ENCODE data around the gene MRPS34. TPM values are rescaled to one million over a fixed set of nuclear protein-coding genes. Genes with fewer than 3 reads are reported as not detected.
A peak's percentile ranks its signal among the peaks of the same experiment; 100 is the strongest.

MRPS34 gene
- total and polyA plus RNA-seq, 10 of the 15 experiments (the other 5 are each of a cell fraction or from before 2014, with no cell fraction given) = 3.6 to 285 (median 147) TPM

DNA sequence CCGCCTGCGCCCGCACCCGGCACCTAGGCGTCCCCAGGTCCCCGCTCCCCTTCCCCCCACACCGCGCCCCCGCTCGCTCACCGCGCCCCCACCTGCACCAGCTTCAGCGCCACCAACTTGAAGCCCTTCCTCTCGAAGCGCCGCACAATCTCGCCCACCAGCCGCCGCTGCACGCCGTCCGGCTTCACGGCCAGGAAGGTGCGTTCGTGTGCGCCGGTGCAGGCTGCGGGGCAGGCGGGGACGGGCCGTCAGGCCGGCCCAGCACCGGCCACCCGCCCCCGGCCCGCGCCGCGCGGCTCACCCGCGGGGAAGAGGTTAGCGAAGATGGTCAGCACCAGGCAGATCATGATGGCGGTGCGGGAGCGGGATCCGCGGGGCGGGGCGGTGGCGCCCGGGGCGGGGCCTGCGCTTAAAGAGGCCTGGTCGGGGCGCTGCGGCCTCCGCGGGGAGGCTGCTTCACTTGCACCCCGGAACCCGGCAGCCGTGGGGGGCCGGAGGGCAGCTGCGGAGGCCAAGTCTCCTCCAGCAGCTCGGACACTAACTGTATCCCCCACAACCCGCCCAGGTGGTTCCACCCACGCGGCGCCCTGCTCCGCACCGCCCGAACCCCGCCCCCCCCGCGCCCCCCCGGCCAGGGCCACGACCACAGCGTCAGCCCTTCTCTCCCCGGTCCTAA lies 1.6 kb downstream of the MRPS34 start, which contains the start of gene NME3 (continued):
- TF ChIP-seq SIN3A (IDR thresholded peaks at IDR 0.05; ENCODE audit: low read depth, low read length) (no peak; the same call in 1 of the 2 replicates), NKRF (conservative IDR thresholded peaks at IDR 0.05) (peak; percentile 78), NFYB (IDR thresholded peaks at IDR 0.05; ENCODE audit: insufficient read depth, low read depth, low read length) (no peak), ZBED1 (IDR thresholded peaks at IDR 0.05; ENCODE audit: borderline replicate concordance) (no peak), ZNF622 (IDR thresholded peaks at IDR 0.05) (no peak), TBL1XR1 (IDR thresholded peaks at IDR 0.05; ENCODE audit: low read depth, low read length) (0 out of 2 replicates have a peak, but pooled peaks have one; percentile 20), RAD21 (IDR thresholded peaks at IDR 0.05; ENCODE audit: insufficient read depth, low read depth, low read length) (no peak), BMI1 (IDR thresholded peaks at IDR 0.05; ENCODE audit: borderline replicate concordance) (no peak), IKZF2 (IDR thresholded peaks at IDR 0.05) (no peak), GABPA (IDR thresholded peaks at IDR 0.05; ENCODE audit: low read depth) (no peak), LARP7 (IDR thresholded peaks at IDR 0.05) (peak; percentile 35), SKIL (IDR thresholded peaks at IDR 0.05; ENCODE audit: low read depth, poor library complexity, severe bottlenecking) (no peak), MAX (IDR thresholded peaks at IDR 0.05; ENCODE audit: low read depth, low read length) (no peak), TCF7 (IDR thresholded peaks at IDR 0.05; ENCODE audit: borderline replicate concordance) (no peak), MEF2B (IDR thresholded peaks at IDR 0.05; ENCODE audit: partially characterized antibody, poor library complexity, severe bottlenecking) (no peak)
- TF ChIP-seq, protein P1, sequence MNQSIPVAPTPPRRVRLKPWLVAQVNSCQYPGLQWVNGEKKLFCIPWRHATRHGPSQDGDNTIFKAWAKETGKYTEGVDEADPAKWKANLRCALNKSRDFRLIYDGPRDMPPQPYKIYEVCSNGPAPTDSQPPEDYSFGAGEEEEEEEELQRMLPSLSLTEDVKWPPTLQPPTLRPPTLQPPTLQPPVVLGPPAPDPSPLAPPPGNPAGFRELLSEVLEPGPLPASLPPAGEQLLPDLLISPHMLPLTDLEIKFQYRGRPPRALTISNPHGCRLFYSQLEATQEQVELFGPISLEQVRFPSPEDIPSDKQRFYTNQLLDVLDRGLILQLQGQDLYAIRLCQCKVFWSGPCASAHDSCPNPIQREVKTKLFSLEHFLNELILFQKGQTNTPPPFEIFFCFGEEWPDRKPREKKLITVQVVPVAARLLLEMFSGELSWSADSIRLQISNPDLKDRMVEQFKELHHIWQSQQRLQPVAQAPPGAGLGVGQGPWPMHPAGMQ (IDR thresholded peaks at IDR 0.05; ENCODE audit: borderline replicate concordance) = no peak

Data from GM12878 (cell line).